ENCODE data around the gene RPS2. TPM values are rescaled to one million over a fixed set of nuclear protein-coding genes. Genes with fewer than 3 reads are reported as not detected.
"Not testable (repeated sequence)": the region's sequence is repeated elsewhere in the genome, so short reads cannot be mapped to it uniquely, and the experiment has no call there.

Gene RPS2
- total RNA-seq, 1 experiment from 2014 or later, result 2,961 TPM

DNA sequence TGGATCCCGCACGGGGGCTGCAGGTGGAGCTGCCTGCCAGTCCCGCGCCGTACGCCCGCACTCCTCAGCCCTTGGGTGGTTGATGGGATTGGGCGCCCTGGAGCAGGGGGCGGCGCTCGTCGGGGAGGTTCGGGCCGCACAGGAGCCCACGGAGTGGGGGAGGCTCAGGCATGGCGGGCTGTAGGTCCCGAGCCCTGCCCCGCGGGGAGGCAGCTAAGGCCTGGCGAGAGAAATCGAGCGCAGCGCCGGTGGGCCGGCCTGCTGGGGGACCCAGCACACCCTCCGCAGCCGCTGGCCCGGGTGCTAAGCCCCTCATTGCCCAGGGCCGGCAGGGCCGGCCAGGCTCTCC lies 6.5 kb downstream of the RPS2 start:
- H3K27me3 Mint-ChIP-seq (ENCODE audit: insufficient read depth, unreplicated experiment); H3K27ac Mint-ChIP-seq (ENCODE audit: unreplicated experiment); H3K27me3 ChIP-seq (replicated peaks; ENCODE audit: control insufficient read depth, insufficient read depth, low read length); H3K9me3 Mint-ChIP-seq (ENCODE audit: unreplicated experiment); DNase-seq; H3K4me3 ChIP-seq (ENCODE audit: low read depth, low read length); H3K36me3 ChIP-seq (ENCODE audit: control insufficient read depth, insufficient read depth, low read length); H3K9me3 ChIP-seq; BruUV-seq (replicated peaks); H3K4me3 Mint-ChIP-seq (ENCODE audit: unreplicated experiment); intact Hi-C loops (cut with micrococcal nuclease; ENCODE audit: unreplicated experiment): not testable (repeated sequence)
- ChIA-PET POLR2A (interaction anchor here (0.7 kb wide), 1 partner anchor 1616 kb away, joined by 4 read pairs; no protein-coding TSS in a partner anchor), CTCF (interaction anchor here (1.2 kb wide), 1 partner anchor 17 kb away, joined by 3 read pairs; no protein-coding TSS in a partner anchor)
- Mint-ChIP-seq H3K4me1 (ENCODE audit: low read depth, unreplicated experiment) (peaks cover 14% of the 10 kb centered on the region), H3K36me3 (ENCODE audit: insufficient read depth, unreplicated experiment) (peaks cover 41% of the 10 kb centered on the region)
- peaks cover 14% of the 10 kb centered on the region for H3K4me1 ChIP-seq

DNA sequence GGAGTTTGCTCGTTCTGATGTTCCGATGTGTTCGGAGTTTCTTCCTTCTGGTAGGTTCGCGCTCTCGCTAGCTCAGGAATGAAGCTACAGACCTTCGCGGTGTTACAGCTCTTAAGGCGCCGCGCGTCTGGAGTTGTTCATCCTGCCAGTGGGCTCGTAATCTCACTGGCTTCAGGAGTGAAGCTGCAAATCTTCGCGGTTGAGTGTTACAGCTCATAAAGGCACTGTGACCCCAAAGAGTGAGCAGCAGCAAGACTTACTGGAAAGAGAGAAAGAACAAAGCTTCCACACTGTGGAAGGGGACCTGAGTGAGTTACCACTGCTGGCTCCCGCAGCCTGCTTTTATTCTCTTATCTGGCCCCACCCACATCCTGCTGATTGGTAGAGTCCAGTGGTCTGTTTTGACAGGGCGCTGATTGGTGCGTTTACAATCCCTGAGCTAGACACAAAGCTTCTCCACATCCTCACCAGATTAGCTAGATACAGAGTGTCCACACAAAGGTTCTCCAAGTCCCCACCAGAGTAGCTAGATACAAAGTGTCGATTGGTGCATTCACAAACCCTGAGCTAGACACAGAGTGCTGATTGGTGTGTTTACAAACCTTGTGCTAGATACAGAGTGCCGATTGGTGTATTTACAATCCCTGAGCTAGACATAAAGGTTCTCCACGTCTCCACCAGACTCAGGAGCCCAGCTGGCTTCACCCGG lies 7.0 kb downstream of the RPS2 start:
- H3K4me1 ChIP-seq; intact Hi-C loops (cut with micrococcal nuclease; ENCODE audit: unreplicated experiment); H3K27me3 ChIP-seq (replicated peaks; ENCODE audit: control insufficient read depth, insufficient read depth, low read length); DNase-seq; H3K27ac Mint-ChIP-seq (ENCODE audit: unreplicated experiment); CTCF ChIA-PET; H3K4me3 ChIP-seq (ENCODE audit: low read depth, low read length); H3K36me3 ChIP-seq (ENCODE audit: control insufficient read depth, insufficient read depth, low read length); H3K9me3 Mint-ChIP-seq (ENCODE audit: unreplicated experiment); BruUV-seq (replicated peaks); H3K4me3 Mint-ChIP-seq (ENCODE audit: unreplicated experiment); H3K9me3 ChIP-seq; H3K27me3 Mint-ChIP-seq (ENCODE audit: insufficient read depth, unreplicated experiment): not testable (repeated sequence)
- Mint-ChIP-seq H3K4me1 (ENCODE audit: low read depth, unreplicated experiment) (peaks cover 10% of the 10 kb centered on the region), H3K36me3 (ENCODE audit: insufficient read depth, unreplicated experiment) (peaks cover 35% of the 10 kb centered on the region)
- POLR2A ChIA-PET, result interaction anchor here (0.7 kb wide), 1 partner anchor 1615 kb away, joined by 4 read pairs; no protein-coding TSS in a partner anchor

DNA sequence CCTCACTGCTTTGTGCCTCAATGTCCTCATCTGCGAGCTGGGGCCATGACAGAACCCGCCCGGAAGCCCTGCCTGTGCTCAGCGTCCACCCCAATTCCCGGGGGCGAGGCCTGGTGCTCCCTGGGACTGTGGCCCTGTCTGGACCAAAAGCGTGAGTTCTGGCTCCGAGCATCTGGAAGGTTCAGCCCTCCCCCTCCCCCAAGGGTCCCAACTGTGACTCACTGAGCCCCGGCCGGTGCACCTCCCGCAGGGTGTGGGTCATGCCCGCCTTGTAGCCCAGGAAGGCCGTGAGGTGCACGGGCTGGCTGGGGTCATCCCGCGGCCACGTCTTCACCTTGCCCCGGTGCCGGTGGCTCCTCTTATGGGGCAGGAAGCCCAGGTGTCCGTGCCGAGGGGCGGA lies 10.9 kb downstream of the RPS2 start:
- POLR2A ChIA-PET, result no interaction called here
- Mint-ChIP-seq H3K27ac (ENCODE audit: unreplicated experiment) (no peak overlapping the region), H3K36me3 (ENCODE audit: insufficient read depth, unreplicated experiment) (no peaks in the 10 kb centered on the region), H3K9me3 (ENCODE audit: unreplicated experiment) (no peaks in the 10 kb centered on the region), H3K4me3 (ENCODE audit: unreplicated experiment) (no peak overlapping the region), H3K27me3 (ENCODE audit: insufficient read depth, unreplicated experiment) (no peaks in the 10 kb centered on the region), H3K4me1 (ENCODE audit: low read depth, unreplicated experiment) (no peaks in the 10 kb centered on the region)
- Histone ChIP-seq H3K4me1 (no peaks in the 10 kb centered on the region), H3K27me3 (replicated peaks; ENCODE audit: control insufficient read depth, insufficient read depth, low read length) (no peaks in the 10 kb centered on the region), H3K4me3 (ENCODE audit: low read depth, low read length) (no peak overlapping the region), H3K9me3 (no peaks in the 10 kb centered on the region), H3K36me3 (ENCODE audit: control insufficient read depth, insufficient read depth, low read length) (no peaks in the 10 kb centered on the region)
- CTCF ChIA-PET, result no interaction called here
- BruUV-seq (replicated peaks), result no TSS peak
- no peak for DNase-seq
- TF ChIP-seq, protein P1, sequence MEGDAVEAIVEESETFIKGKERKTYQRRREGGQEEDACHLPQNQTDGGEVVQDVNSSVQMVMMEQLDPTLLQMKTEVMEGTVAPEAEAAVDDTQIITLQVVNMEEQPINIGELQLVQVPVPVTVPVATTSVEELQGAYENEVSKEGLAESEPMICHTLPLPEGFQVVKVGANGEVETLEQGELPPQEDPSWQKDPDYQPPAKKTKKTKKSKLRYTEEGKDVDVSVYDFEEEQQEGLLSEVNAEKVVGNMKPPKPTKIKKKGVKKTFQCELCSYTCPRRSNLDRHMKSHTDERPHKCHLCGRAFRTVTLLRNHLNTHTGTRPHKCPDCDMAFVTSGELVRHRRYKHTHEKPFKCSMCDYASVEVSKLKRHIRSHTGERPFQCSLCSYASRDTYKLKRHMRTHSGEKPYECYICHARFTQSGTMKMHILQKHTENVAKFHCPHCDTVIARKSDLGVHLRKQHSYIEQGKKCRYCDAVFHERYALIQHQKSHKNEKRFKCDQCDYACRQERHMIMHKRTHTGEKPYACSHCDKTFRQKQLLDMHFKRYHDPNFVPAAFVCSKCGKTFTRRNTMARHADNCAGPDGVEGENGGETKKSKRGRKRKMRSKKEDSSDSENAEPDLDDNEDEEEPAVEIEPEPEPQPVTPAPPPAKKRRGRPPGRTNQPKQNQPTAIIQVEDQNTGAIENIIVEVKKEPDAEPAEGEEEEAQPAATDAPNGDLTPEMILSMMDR (IDR thresholded peaks at IDR 0.05; ENCODE audit: insufficient read depth in 1 of 2, low read depth in 1 of 2, low read length in 1 of 2, severe bottlenecking in 1 of 2, unreplicated experiment in 1 of 2), result no peak
- intact Hi-C loops (cut with micrococcal nuclease; ENCODE audit: unreplicated experiment), result no loop called here

- no peak overlapping the region for H3K4me3 Mint-ChIP-seq (ENCODE audit: unreplicated experiment)
- no TSS peak for BruUV-seq (replicated peaks)
- POLR2A ChIA-PET, result no interaction called here
These were observed 14.1 kb downstream of the RPS2 start for GRCh38 chr16:1950559-1950958.

More at GRCh38 chr16:1950559-1950958, 14.1 kb downstream of the RPS2 start:
- H3K27me3 Mint-ChIP-seq (ENCODE audit: insufficient read depth, unreplicated experiment), result no peaks in the 10 kb centered on the region
- no peak for DNase-seq
- no peak overlapping the region for H3K27ac Mint-ChIP-seq (ENCODE audit: unreplicated experiment)
- H3K9me3 Mint-ChIP-seq (ENCODE audit: unreplicated experiment), result no peaks in the 10 kb centered on the region
- no peaks in the 10 kb centered on the region for H3K9me3 ChIP-seq
- no peaks in the 10 kb centered on the region for H3K36me3 Mint-ChIP-seq (ENCODE audit: insufficient read depth, unreplicated experiment)
- no peaks in the 10 kb centered on the region for H3K4me1 Mint-ChIP-seq (ENCODE audit: low read depth, unreplicated experiment)
- no peak overlapping the region for H3K4me3 ChIP-seq (ENCODE audit: low read depth, low read length)
- H3K27me3 ChIP-seq (replicated peaks; ENCODE audit: control insufficient read depth, insufficient read depth, low read length), result no peaks in the 10 kb centered on the region
- CTCF ChIA-PET, result no interaction called here
- no peaks in the 10 kb centered on the region for H3K36me3 ChIP-seq (ENCODE audit: control insufficient read depth, insufficient read depth, low read length)
- intact Hi-C loops (cut with micrococcal nuclease; ENCODE audit: unreplicated experiment), result no loop called here
- TF ChIP-seq, protein P1 (IDR thresholded peaks at IDR 0.05; ENCODE audit: insufficient read depth in 1 of 2, low read depth in 1 of 2, low read length in 1 of 2, severe bottlenecking in 1 of 2, unreplicated experiment in 1 of 2), result no peak
- no peaks in the 10 kb centered on the region for H3K4me1 ChIP-seq

Data from Caco-2 (cell line).